GM19351 (cell line): ENCODE measurements around the gene CRIM1.
"Not testable (repeated sequence)": the region's sequence is repeated elsewhere in the genome, so short reads cannot be mapped to it uniquely, and the experiment has no call there.

Experiments
- ATAC-seq: cut with Tn5 transposase; IDR thresholded peaks from one replicate; pipeline ENCODE4 v1.9.1; 2021; ENCODE audit warnings: mild to moderate bottlenecking, moderate library complexity; ENCODE audit not compliant: unreplicated experiment

CRIM1 gene

GRCh38 chr2:36351291-36351690, 4.3 kb upstream of the CRIM1 start:
- ATAC-seq = no peak

GRCh38 chr2:36351736-36352349, 3.7 kb upstream of the CRIM1 start:
- ATAC-seq = no peak

GRCh38 chr2:36352701-36353100, 2.9 kb upstream of the CRIM1 start:
- no peak for ATAC-seq

GRCh38 chr2:36354811-36355150, 797 bp upstream of the CRIM1 start:
- no peak for ATAC-seq

- ATAC-seq = no peak
Observed at GRCh38 chr2:36355890-36356297, 316 bp downstream of the CRIM1 start.

GRCh38 chr2:36356298-36356989, 866 bp downstream of the CRIM1 start:
- ATAC-seq = peak; percentile 20

- ATAC-seq = peak; percentile 32
Observed at GRCh38 chr2:36356990-36357846, 1.6 kb downstream of the CRIM1 start.

- ATAC-seq = peak; percentile 19
Observed at GRCh38 chr2:36357847-36358659, 2.5 kb downstream of the CRIM1 start.

GRCh38 chr2:36359067-36359466, 3.5 kb downstream of the CRIM1 start:
- ATAC-seq = no peak

GRCh38 chr2:36360063-36360462, 4.5 kb downstream of the CRIM1 start:
- ATAC-seq = no peak

GRCh38 chr2:36360834-36361233, 5.3 kb downstream of the CRIM1 start:
- ATAC-seq = no peak

- no peak for ATAC-seq
Observed at GRCh38 chr2:36361396-36361795, 5.8 kb downstream of the CRIM1 start.

- ATAC-seq = no peak
Observed at GRCh38 chr2:36362291-36362690, 6.7 kb downstream of the CRIM1 start.

- not testable (repeated sequence) for ATAC-seq
Observed at GRCh38 chr2:36363085-36363484, 7.5 kb downstream of the CRIM1 start.

GRCh38 chr2:36366491-36367120, 11.0 kb downstream of the CRIM1 start:
- ATAC-seq = no peak

GRCh38 chr2:36367486-36367885, 11.9 kb downstream of the CRIM1 start:
- ATAC-seq = no peak

- ATAC-seq = no peak
Observed at GRCh38 chr2:36367895-36368353, 12.3 kb downstream of the CRIM1 start.

- no peak for ATAC-seq
Observed at GRCh38 chr2:36368438-36368837, 12.9 kb downstream of the CRIM1 start.

- ATAC-seq = no peak
Observed at GRCh38 chr2:36369163-36369562, 13.6 kb downstream of the CRIM1 start.

GRCh38 chr2:36369716-36370115, 14.1 kb downstream of the CRIM1 start:
- no peak for ATAC-seq
